Camera-type eye (tissue), 1 donor: ENCODE measurements around the gene CHCHD6. TPM values are rescaled to one million over a fixed set of nuclear protein-coding genes. Genes with fewer than 3 reads are reported as not detected.

Source experiments
- total RNA-seq: library from RNA; depleted of rRNA; stranded (reverse); fragments of >200 nt; gene quantifications from one replicate; pipeline ENCODE4 v1.2.3, GENCODE V29; 2014

Gene CHCHD6, protein sequence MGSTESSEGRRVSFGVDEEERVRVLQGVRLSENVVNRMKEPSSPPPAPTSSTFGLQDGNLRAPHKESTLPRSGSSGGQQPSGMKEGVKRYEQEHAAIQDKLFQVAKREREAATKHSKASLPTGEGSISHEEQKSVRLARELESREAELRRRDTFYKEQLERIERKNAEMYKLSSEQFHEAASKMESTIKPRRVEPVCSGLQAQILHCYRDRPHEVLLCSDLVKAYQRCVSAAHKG
- 29.2 TPM for total RNA-seq

DNA sequence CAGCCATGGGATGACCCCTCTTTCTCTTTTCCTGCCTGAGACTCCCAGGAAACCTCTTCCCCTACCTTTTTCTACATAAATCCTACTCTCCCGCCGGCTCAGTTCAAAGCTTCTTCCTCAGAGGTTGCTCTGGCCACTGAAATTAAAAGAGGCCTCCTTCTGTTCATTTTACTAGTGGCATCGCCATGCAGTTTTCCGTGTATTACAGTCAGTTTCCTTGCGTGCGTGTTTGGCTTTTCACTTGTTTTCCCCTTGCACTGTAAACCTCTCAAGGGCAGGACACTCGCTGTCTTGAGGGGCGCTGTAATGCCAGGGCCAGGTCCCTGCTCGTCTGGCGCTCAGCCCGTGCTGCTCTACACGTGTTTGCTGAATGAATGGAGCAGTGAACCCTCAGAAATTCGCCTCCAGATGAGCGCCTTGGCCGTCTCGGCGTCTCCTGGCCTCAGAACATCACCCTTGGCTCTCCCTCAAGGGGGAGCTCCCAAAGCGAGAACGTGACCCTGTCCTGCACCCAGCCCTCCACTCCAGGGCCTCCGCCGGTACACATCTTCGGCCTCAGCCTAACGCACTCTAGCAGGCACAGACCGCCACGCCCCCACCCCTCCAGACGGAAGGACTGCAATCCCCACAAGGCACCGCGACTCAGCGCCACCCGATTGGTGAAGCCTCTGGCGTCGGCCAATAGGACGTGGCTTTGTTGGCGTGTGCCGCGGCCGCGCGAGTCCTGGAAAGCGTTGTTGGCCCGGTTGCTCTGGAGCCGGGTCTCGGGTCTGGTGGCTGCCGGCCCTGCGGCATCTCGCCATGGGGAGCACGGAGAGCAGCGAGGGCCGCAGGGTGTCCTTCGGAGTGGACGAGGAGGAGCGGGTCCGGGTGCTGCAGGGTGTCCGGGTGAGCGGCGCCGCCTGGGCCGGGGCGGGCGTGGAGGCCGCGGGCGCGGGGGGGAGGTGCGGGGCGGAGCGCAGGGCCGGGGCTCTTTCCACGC is at the start of gene CHCHD6:
Gene CHCHD6, plus strand, starts transcription at position 729 of the 982 bp plus-strand sequence. Its CDS starts 73 bp downstream, at position 802.

DNA sequence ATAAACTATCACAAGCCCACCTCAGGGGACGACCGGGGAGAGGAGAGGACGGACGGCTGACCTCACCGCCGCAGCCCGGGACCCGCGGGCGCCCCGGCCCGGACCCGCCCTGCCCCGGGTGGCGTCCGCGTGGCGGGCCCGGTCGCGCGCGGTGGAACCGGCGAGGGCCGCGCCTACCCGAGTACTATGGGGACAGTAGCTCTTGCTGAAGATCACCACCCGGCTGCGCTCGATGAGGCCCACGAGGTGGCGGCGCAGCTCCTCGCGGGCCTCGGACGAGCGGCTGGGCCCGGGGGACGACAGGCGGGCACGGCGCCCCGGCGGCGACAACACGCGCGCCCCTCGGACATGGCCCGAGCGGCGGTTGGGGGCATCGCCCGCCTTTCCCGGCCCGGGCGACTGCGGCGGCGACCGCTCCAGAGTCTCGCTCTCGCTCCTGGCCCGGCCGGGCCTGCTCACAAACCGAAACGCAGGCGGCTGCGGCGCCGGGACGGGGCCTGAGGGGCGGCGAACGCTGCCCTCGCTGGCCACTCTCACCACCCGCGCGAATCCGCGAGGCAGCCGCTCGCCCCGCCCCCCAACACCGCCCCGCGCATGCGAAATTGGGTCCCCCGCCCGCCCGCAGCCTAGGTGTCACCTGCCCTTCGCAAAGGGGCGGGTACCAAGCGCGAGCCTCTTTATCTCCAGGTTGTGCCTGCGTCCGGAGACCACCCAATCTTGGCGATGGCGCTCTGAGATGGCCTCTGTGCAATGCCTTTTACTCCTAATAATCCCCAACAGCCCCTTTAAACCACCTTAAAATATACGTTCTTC is 49.3 kb upstream of the CHCHD6 start, which contains the start of gene TXNRD3:
Gene TXNRD3, minus strand, starts transcription at position 554 of the 813 bp plus-strand sequence.

DNA sequence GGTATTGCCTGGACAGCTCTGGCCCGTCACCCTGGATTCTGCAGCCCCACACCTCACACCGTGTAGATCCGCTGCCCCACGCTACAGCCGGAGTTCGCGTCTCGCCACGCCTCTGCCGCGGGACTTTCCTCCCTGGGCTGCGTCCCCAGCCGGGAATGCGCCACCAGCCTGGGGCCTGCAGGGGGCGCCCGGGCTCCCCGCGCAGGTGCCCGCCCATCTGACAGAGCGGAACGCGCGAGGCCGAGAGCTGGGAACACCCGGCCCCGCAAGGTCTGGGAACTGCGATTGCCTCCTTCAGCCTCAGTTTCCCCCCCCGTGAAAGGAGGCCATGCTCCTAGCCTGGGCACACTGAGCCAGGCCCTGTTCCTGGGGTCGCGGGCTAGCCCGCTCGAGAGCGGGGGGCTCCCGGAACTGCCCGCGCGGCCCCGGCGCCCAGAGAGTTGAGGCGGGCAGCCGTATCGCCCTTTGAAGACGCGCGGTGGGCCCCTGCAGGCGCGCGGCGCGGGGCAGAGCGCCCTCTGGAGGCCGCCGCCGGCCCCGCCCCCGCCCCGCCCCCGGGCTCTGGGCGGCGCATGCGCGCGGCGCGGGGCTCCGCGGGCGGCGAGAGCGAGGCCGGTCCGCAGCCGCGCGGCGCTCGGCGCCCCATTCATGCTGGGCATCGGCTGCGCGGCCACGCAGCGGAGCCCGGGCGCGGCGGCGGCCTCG is 278.6 kb downstream of the CHCHD6 start, which contains the start of gene PLXNA1:
Gene PLXNA1, plus strand, starts transcription at position 645 of the 705 bp plus-strand sequence. CDS start 5,479 bp downstream, outside the sequence.

Other genes starting within 250 kb of the CHCHD6 start
- gene ZXDC, start 228.3 kb upstream of the CHCHD6 start, total RNA-seq, result 48.3 TPM
- gene UROC1, start 186.5 kb upstream of the CHCHD6 start, total RNA-seq, result 0.11 TPM
- gene CHST13, start 180.1 kb upstream of the CHCHD6 start, total RNA-seq, result 0.38 TPM
- gene C3orf22, start 145.3 kb upstream of the CHCHD6 start, total RNA-seq, result not detected
- gene TXNRD3, start 49.1 kb upstream of the CHCHD6 start, total RNA-seq, result 15.3 TPM